Activated naive CD4-positive, alpha-beta T cell treated with anti-CD3 and anti-CD28 coated beads, Interleukin-2, amount 50 U/mL, for 72 hours (primary cell): ENCODE results near the gene PHF11. TPM values are rescaled to one million over a fixed set of nuclear protein-coding genes. Genes with fewer than 3 reads are reported as not detected.
A peak's percentile ranks its signal among the peaks of the same experiment; 100 is the strongest.

Experiments used
- ATAC-seq, 2 donors: fragments of 150-1000 bp; cut with Tn5 transposase; 2 replicates each; pipeline ENCODE4 v1.10.0; 2021; ENCODE audit warnings: mild to moderate bottlenecking in 2 of 2, moderate library complexity in 2 of 2
- DNase-seq, 2 donors: peaks; one replicate each; pipeline ENCODE4 v3.0.0; 2021 to 2022; ENCODE audit warnings: low spot score in 2 of 2
- H3K27ac Mint-ChIP-seq, 2 donors: one replicate each; pipeline ENCODE4 v1.8.0; 2022; ENCODE audit warnings: mild to moderate bottlenecking in 2 of 2, mixed read lengths in 2 of 2
- H3K36me3 Mint-ChIP-seq, 2 donors: one replicate each; pipeline ENCODE4 v1.8.0; 2022; ENCODE audit warnings: mixed read lengths in 2 of 2
- H3K9me3 Mint-ChIP-seq, 2 donors: one replicate each; pipeline ENCODE4 v1.8.0; 2022; ENCODE audit warnings: mixed read lengths in 2 of 2
- total RNA-seq, 2 donors: library from RNA; stranded (reverse); gene quantifications; one replicate each; pipeline ENCODE4 v1.2.3, GENCODE V29; 2022

The PHF11 gene
- total RNA-seq, 2 donors from 2014 or later = 57.2 to 132 TPM

DNA sequence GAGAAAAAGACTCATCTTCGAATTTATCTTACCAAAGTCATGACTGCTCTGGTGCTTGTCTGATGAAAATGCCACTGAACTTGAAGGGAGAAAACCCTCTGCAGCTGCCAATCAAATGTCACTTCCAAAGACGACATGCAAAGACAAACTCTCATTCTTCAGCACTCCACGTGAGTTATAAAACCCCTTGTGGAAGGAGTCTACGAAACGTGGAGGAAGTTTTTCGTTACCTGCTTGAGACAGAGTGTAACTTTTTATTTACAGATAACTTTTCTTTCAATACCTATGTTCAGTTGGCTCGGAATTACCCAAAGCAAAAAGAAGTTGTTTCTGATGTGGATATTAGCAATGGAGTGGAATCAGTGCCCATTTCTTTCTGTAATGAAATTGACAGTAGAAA is 19.2 kb upstream of the PHF11 start:
- H3K27ac Mint-ChIP-seq = peak overlapping the region in 1 of 2 donors; percentile 50
- H3K9me3 Mint-ChIP-seq = no peaks in the 10 kb centered on the region
- DNase-seq = no peak
- H3K36me3 Mint-ChIP-seq = no peaks in the 10 kb centered on the region
- ATAC-seq = no peak

DNA sequence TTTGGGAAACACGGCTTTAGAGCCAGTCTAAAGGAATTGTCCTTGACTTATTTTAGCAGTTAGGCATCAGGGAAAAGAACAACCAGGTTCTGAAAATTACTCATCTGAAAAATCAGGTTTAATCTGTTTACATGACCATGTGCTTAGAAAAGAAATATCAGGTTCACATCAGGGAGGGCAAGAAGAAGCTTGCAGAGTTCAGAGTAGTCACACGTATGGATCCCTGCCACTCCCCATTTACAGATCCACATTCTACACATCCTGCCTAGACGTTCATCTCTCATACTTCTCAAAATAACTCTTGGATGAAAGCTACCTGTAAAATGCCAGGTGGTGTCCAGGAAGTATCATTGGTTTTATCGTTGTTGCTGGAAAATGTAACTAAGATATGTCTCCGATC is 14.0 kb upstream of the PHF11 start:
- no peak overlapping the region for H3K27ac Mint-ChIP-seq
- DNase-seq (no peak), ATAC-seq (no peak)
- no peaks in the 10 kb centered on the region for H3K9me3 Mint-ChIP-seq
- H3K36me3 Mint-ChIP-seq = peaks cover 5 to 24% of the 10 kb centered on the region in 2 donors

DNA sequence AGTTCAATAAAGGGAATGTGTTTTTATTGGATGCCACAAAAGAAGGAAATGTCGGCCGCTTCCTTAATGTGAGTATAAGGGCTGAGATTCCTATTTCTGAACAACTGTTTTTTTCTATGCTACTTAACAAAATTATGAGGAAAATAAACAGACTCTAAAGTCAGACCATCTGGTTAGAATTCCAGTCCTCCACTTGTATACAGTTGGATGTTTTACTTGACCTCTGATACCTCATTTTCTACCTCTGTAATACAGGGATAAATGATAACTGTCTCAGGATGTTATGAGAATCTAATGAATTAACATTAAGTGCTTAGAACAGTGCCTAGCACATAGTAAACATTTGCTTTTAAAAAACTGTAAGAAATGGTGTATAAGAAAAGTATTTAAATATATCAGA is 7.2 kb upstream of the PHF11 start:
- Mint-ChIP-seq H3K9me3 (no peaks in the 10 kb centered on the region), H3K27ac (no peak overlapping the region), H3K36me3 (peaks cover 5 to 11% of the 10 kb centered on the region in 2 donors)
- ATAC-seq (no peak), DNase-seq (no peak)

DNA sequence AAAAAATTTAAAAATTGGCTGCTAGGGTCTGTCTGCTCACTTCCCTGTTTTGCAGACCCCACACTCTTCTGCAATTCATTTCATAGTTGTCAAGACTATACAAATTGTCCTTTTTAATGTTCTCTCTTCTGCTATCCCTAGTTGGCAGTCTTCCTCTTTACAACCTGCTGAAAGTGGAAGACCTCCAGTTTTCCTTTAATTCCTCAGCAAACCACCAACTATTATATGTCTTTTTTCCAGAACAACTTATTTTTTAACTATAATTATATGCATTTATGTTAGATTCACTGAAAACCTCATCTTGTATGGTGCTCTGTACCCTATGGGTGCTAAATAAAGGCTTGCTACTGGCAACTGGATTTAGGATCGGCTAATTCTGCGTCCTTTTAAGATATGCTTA is 1.1 kb upstream of the PHF11 start:
- H3K27ac Mint-ChIP-seq = peak overlapping the region; percentile 88 to 100
- ATAC-seq = no peak
- peaks cover 0 to 14% of the 10 kb centered on the region in 2 donors for H3K9me3 Mint-ChIP-seq
- DNase-seq = no peak
- H3K36me3 Mint-ChIP-seq = peaks cover 20 to 34% of the 10 kb centered on the region in 2 donors

DNA sequence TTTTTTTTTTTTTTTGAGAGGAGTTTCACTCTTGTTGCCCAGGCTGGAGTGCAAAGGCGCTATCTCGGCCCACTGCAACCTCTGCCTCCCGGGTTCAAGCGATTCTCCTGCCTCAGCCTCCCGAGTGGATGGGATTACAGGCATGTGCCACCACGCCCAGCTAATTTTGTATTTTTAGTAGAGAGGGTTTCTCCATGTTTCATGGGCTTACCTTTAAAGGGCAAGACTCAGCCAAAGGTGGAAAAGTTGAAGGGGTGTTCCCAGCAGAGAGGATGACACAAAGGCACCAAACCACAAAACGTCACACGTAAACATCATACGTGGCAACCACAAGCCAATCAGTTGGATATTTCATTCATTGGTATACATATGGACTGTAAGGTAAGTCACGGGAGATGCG is 1.1 kb downstream of the PHF11 start:
- ATAC-seq (peak; percentile 11 to 38), DNase-seq (peak; percentile 50 to 67)
- peaks cover 0 to 17% of the 10 kb centered on the region in 2 donors for H3K9me3 Mint-ChIP-seq
- peak overlapping the region; percentile 88 to 97 for H3K27ac Mint-ChIP-seq
- H3K36me3 Mint-ChIP-seq = peaks cover 26 to 45% of the 10 kb centered on the region in 2 donors

DNA sequence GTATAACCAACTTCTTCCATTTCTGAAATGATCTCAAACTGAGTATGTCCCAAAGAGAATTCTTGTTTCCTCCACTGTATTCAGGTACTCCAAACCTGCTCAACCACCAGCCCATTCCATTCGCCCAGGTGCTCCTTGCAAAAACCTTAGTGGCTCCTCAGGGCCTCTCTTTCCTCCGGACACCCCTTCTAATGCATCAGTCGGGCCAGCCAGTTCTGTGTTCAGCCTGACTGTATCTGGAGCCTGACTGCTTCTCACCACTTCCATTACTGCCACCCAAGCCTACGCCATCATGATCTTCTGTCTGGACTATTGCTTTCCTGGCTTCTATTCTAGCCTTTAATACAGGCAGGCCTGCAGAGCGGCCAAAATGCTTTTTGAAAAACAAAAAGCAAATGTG is 1.5 kb downstream of the PHF11 start:
- Mint-ChIP-seq H3K27ac (peak overlapping the region; percentile 88 to 97), H3K36me3 (peaks cover 26 to 45% of the 10 kb centered on the region in 2 donors), H3K9me3 (peaks cover 0 to 17% of the 10 kb centered on the region in 2 donors)
- ATAC-seq (no peak), DNase-seq (peak in 1 of 2 donors; percentile 17)

DNA sequence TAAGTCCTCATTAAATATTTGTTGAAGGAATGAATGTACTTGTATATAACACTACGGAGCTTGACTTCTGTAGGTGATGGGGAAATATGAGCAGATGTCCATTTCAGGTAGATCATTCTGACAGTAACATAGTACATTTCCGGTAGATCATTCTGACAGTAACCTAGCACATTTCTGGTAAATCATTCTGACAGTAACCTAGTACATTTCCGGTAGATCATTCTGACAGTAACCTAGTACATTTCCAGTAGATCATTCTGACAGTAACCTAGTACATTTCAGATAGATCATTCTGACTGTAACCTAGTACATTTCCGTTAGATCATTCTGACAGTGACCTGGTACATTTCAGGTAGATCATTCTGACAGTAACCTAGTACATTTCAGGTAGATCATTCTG is 2.5 kb downstream of the PHF11 start:
- Mint-ChIP-seq H3K9me3 (peaks cover 0 to 19% of the 10 kb centered on the region in 2 donors), H3K27ac (peak overlapping the region; percentile 88 to 97), H3K36me3 (peaks cover 26 to 53% of the 10 kb centered on the region in 2 donors)
- DNase-seq (no peak), ATAC-seq (no peak)

DNA sequence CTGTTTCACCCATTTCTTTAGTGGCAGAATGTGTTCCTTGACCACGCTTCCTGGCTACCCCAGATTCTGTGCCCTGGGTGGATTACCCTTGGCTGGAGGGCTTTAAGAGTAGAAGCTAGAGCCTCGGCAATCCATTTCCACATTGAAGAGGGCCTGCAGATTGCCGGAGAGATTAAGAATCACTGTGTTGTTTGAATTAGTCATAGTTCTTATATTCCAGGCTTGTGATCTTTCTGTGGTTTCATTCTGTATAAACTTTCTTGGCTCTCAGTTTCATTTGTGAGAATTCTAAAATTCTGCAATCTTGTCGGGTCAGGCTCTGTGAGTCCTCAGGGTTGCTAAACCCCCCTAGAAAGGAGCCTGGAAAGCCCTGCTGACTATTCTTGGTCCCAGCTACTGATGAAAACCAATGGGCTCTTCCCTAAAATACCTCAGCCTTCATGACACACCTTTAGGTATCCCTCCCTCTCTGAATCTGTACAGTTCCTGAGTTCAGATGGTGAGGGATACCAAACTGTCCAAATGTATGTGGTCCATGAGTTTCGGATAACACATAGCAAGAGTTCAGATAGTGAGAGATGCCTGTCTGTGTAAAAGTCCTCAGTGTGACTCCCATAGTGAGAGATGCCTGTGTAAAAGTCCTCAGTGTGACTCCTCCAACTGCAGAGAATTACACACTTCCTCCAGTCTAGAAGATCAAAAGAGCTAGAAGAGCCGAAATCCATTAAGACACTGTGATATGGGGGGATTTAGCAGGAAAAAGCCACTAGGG is 4.3 kb downstream of the PHF11 start:
- Mint-ChIP-seq H3K36me3 (peaks cover 26 to 64% of the 10 kb centered on the region in 2 donors), H3K27ac (peak overlapping the region; percentile 88 to 91), H3K9me3 (peaks cover 0 to 23% of the 10 kb centered on the region in 2 donors)
- DNase-seq (peak in 1 of 2 donors; percentile 13), ATAC-seq (peak; percentile 10 to 17)

DNA sequence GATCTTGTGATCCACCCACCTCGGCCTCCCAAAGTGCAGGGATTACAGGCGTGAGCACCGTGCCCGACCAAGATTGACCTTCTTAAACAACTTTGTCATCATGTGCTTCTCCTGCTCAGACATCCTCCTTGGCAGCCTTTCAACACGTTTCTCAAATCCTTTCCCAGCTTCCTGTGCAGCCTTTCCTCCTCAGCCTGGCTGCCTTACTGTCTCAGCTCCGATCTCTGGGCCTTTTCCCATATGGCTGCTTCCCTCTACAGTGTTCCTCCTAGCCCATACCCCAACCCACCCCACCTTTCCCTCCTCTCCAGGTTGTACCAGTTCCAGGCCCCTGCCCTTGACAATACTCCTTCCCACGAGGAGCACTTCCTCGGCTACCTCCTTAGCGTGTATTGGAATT is 7.2 kb downstream of the PHF11 start:
- ATAC-seq (no peak), DNase-seq (no peak)
- peaks cover 16 to 68% of the 10 kb centered on the region in 2 donors for H3K36me3 Mint-ChIP-seq
- peak overlapping the region; percentile 14 to 48 for H3K27ac Mint-ChIP-seq
- peaks cover 0 to 14% of the 10 kb centered on the region in 2 donors for H3K9me3 Mint-ChIP-seq

DNA sequence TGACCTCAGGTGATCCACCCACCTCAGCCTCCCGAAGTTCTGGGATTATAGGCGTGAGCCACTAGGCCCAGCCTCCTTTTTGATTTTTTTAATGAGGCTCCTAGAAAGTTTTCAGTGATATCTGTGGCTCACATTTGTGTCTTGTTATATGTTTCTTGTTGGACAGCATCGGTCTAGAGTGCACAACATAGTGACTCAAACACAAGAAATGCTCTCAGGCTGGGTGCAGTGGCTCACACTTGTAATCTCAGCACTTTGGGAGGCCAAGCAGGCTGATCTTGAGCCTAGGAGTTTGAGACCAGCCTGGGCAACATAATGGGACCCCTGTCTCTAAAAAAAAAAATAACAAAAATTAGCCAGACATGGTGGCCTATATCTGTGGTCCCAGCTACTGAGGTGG is 8.2 kb downstream of the PHF11 start:
- peaks cover 11 to 58% of the 10 kb centered on the region in 2 donors for H3K36me3 Mint-ChIP-seq
- DNase-seq = no peak
- H3K27ac Mint-ChIP-seq = no peak overlapping the region
- H3K9me3 Mint-ChIP-seq = peaks cover 0 to 9% of the 10 kb centered on the region in 2 donors
- ATAC-seq = no peak

DNA sequence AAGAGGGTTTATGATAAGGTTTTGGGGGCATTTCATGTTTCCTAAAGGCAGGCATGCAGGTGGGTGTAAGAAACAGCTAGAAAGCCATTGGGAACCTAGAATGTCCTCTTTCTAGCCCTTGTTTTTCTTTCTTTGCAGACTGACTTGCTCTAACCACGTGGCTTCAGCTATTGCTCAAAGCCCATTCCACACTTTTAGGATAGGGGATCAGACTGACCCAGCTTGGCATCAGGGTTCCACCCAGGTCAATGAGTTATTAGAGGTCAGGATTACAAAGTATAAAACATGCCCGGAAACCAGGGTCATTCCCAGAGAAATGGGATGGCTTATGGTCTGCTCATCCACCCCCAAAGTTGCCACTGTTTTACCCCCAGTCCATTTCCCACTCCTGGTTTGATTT is 16.8 kb downstream of the PHF11 start:
- peak overlapping the region in 1 of 2 donors; percentile 44 for H3K27ac Mint-ChIP-seq
- DNase-seq (no peak), ATAC-seq (no peak)
- H3K36me3 Mint-ChIP-seq = peaks cover 12 to 34% of the 10 kb centered on the region in 2 donors
- peaks cover 0 to 4% of the 10 kb centered on the region in 2 donors for H3K9me3 Mint-ChIP-seq

DNA sequence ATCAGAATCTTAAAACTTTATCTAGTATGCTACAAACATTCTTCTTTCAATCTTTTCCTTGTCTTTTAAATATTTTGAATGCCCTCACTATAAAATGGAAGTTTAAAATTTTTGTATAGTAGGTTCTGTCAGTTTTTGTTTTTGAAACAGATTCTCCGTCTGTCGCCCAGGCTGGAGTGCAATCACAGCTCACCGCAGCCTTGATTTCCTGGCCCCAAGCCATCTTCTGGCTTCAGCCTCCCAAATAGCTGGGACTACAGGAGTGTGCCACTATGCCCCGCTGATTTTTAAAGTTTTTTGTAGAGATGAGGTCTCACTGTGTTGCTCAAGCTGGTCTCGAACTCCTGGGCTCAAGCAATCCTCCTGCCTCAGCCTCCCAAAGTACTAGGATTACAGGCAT is 20.7 kb downstream of the PHF11 start:
- DNase-seq = no peak
- Mint-ChIP-seq H3K9me3 (no peaks in the 10 kb centered on the region), H3K36me3 (peaks cover 6 to 16% of the 10 kb centered on the region in 2 donors), H3K27ac (peak overlapping the region; percentile 30 to 54)
- ATAC-seq = no peak

DNA sequence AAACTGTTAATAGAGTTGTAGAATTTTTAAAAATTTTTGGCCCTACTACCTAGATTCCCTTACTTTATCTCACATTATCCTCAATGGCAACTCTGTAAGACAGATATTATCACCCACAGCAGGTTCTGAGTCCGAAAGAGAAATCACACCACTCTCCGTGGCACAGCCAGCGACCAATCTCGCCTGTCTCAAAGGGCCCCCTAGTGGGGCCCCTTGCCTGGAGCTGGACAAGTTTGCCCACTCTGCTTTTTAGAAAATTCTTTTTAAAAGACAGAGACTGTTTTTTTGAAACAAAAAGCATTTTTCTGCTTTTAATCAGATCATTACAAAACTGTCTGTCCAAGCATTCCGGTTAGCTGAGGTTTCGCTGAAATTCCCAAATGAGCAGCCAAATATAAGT is 21.7 kb downstream of the PHF11 start:
- DNase-seq = no peak
- Mint-ChIP-seq H3K36me3 (peaks cover 6 to 16% of the 10 kb centered on the region in 2 donors), H3K27ac (no peak overlapping the region), H3K9me3 (no peaks in the 10 kb centered on the region)
- no peak for ATAC-seq

DNA sequence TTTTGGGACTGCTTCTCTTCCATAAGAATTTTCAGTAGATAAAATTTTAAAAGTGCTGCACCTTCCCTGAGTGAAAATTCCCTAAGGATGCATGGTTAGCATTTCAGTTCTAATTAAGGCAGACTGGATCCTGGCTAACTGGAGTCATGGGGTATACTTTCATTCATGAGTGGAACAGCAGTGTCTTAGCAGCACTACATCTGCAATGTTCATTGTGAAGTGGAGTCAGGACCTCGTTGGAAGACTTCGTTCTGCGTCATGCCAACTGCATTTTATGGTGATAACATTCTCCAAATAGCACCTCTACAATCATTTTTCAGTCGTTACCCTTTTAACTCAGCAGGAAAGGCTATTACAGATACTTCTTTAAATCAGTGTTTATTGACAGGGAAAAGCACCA is 25.5 kb downstream of the PHF11 start:
- Mint-ChIP-seq H3K27ac (peak overlapping the region in 1 of 2 donors; percentile 50), H3K36me3 (peaks cover 0 to 8% of the 10 kb centered on the region in 2 donors), H3K9me3 (no peaks in the 10 kb centered on the region)
- no peak for ATAC-seq
- DNase-seq = no peak

DNA sequence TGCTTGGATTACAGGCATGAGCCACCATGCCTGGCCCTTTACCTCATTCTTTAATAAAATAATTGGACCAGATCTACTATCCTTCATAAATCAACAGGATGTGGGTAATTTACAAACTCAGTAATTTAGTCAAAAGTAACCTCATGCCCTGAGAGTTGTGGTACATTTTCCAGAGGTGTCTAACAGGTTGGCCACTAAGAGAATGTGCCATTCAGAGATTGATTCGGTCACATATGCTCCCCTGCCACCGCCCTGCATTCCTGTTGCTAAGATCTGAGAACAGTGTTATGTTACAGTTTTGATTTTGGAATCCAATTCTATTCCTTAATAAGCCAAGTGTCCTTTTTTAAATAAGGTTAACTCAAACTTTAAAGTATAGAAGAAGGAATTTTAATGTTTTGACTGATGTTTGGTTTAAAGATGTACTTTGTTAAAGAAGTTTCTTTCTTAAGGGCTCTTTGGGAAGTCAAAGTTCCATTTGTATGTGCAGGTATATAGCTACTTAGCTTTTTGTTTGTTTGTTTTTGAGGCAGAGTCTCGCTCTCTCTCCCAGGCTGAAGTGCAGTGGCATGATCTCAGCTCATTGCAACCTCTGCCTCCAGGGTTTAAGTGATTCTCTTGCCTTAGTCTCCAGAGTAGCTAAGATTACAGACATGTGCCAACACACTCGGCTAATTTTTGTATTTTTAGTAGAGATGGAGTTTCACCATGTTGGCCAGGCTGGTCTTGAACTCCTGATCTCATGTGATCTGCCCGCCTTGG is 29.2 kb downstream of the PHF11 start:
- peak overlapping the region in 1 of 2 donors; percentile 32 for H3K27ac Mint-ChIP-seq
- peaks cover 5 to 14% of the 10 kb centered on the region in 2 donors for H3K36me3 Mint-ChIP-seq
- no peak for DNase-seq
- no peaks in the 10 kb centered on the region for H3K9me3 Mint-ChIP-seq
- peak in 1 of 2 donors; percentile 37 for ATAC-seq

DNA sequence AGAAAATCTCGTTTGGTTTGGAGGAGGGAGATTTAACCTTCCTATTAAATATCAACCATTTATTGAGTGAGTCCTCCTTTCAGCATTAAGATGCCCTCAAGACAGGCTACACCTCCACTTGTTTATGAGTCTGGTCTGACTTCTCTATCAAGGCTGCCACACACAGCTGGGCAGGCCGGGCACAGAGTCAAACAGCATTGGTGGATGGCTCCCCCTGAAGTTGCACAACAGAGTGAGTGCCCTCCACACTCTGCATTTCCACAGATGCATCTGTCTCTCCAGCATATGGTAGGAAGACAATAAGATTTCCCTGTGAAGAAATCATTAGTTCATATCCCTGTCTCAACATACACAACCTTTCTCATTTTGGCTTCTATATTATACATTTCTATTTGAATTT is 31.4 kb downstream of the PHF11 start:
- ATAC-seq (no peak), DNase-seq (no peak)
- Mint-ChIP-seq H3K36me3 (peaks cover 13 to 25% of the 10 kb centered on the region in 2 donors), H3K27ac (peak overlapping the region in 1 of 2 donors; percentile 89), H3K9me3 (no peaks in the 10 kb centered on the region)

DNA sequence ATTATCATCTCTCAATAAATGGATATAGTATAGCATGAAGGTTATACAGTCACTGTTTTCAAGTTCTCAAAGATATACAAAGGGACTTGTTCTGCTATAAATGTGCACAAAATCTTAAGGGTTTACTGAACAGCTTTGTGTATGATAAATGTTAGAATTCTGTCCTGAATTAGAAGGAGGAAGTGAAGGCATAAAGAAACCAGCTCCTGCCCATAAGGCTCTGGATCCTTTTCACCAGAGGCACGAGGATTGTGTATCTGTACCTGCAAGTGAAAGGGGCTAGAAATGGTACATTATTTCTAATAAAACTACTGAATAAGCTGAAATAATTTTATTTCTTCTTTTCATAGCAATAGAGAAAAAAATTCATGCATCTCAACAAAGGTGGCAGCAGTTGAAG is 32.4 kb downstream of the PHF11 start:
- ATAC-seq (no peak), DNase-seq (no peak)
- H3K27ac Mint-ChIP-seq = peak overlapping the region; percentile 16 to 72
- peaks cover 13 to 25% of the 10 kb centered on the region in 2 donors for H3K36me3 Mint-ChIP-seq
- no peaks in the 10 kb centered on the region for H3K9me3 Mint-ChIP-seq
